Activated T-cell treated with anti-CD3 and anti-CD28 coated beads for 4 hours (primary cell): ENCODE measurements around the gene ADGRA1.
"Not testable (repeated sequence)": the region's sequence is repeated elsewhere in the genome, so short reads cannot be mapped to it uniquely, and the experiment has no call there.

ENCODE experiments used
- DNase-seq: peaks from one replicate; pipeline ENCODE4 v3.0.0-alpha.2; 2020

Gene ADGRA1

DNA sequence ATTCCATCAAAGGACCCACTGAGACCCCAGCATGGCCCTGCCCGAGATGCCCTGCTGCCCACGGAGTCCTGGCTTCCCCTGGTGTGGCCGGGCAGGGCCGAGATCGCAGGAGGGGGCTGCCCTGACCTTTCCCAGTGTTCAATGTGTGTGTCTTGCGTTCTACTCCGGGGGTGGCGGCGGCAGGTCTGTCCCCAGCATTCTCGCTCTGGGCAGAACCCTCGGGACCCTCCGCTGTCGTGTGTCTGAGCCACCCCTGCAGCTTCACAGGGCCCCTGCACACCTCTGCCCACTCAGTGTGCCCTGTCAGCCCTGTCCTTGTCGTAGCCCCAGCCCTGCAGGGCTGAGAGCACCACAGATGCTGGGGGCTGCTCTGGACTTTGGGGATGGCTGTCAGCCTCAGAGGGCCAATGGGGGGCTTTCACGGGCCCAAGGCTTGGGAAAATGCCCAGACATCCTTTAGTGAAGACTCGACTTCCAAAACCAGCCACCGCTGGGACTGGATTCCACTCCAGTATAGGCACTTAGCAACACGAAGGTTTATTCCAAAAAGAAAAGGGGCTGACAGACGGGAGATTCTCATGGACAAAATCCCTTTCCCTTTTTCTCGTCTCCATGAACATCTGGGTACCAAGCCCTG is 42.3 kb downstream of the ADGRA1 start:
- DNase-seq, result no peak

GRCh38 chr10:133130602-133131001 is 42.9 kb downstream of the ADGRA1 start:
- no peak for DNase-seq

DNA sequence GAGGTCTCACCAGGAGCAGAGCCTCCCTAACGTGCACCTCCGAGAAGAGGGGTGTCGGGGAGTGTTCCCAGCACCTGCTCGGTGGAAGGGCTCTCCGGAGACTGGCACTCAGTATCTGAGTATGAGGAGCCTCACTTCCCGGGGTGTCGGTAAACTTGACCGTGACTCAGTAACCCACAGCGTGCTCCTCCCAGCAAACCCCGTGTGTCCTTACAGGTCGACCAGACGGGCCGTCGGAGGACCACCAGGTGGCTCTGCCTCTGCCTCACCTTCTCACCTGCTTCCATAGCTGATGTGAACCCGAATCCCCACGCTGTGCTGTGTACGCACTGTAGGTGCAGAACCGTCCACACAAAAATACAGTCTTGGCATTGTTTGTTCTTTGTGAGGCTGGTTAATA is 43.3 kb downstream of the ADGRA1 start:
- no peak for DNase-seq

DNA sequence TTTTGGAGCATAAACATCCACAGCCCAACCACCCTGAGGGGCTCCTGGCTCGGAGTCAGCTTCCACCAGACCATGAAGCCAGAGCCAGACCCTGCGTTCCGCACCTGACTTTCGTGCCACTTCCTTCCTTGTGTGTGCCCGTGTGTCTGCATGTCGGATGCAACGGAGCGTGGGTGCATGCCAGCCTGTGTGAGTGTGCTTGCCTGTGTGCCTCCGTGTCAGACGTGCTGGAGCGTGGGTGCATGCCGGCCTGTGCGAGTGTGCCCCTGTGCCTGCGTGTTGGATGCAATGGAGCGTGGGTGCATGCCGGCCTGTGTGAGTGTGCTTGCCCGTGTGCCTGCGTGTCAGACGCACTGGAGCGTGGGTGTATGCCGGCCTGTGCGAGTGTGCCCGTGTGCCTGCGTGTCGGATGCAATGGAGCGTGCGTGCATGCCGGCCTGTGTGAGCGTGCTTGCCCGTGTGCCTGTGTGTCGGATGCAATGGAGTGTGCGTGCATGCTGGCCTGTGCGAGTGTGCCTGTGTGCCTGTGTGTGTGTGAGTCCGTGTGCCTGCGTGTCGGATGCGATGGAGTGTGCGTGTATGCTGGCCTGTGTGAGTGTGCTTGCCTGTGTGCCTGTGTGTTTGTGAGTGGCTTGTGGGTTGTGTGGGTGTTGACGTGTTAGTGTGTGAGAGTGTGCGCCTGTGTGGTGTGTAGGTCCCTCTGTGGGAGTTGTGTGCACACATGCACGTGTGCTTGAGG is 44.2 kb downstream of the ADGRA1 start:
- no peak for DNase-seq

DNA sequence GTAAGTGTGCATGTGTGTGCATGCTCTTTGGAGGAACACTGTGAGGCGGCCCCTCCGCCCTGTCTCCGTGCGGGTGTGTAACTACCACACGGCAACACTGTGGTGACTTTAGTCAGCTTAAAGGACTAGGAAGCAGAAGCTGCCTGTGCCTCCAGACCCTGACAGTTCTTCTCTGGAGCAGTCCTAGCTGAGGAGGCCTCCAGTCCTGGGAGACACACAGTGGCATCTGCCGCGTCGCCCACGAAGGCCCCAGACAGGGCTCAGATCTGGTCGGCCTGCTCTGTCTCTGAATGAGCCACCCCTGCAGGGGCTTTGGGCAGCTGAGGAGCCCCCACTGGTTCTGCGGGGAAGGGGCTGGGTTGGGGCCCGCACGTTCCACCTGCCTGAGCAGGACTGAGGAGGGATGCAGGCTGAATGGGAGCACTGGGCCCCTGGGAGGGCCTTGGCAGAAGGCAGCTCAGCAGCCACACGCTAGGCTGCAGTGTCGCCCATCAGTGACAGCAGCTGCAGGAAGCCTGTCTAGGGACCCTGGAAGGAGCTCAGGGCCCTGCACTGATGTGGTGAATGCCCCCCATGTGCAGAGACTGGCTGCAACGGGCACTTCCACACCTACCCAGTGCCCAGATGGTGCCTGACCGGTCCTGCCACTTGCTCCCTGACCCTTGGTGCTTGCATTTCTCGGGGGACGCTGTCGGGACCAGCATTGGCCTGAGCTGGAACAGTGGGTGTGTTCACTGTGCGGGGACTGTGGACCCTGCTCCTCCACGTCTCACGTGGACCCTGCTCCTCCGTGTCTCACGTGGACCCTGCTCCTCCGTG is 45.0 kb downstream of the ADGRA1 start:
- DNase-seq, result no peak

- no peak for DNase-seq
These were observed 45.9 kb downstream of the ADGRA1 start for GRCh38 chr10:133133471-133134231.

GRCh38 chr10:133134411-133135115 is 46.8 kb downstream of the ADGRA1 start:
- DNase-seq, result no peak

- DNase-seq, result no peak
These were observed 47.4 kb downstream of the ADGRA1 start for GRCh38 chr10:133135116-133135465.

GRCh38 chr10:133137486-133138145 is 49.9 kb downstream of the ADGRA1 start:
- not testable (repeated sequence) for DNase-seq

- no peak for DNase-seq
These were observed 51.9 kb downstream of the ADGRA1 start for GRCh38 chr10:133139551-133140065.

- DNase-seq, result no peak
These were observed 52.9 kb downstream of the ADGRA1 start for GRCh38 chr10:133140417-133141143.

GRCh38 chr10:133141144-133141957 is 53.6 kb downstream of the ADGRA1 start:
- no peak for DNase-seq

DNA sequence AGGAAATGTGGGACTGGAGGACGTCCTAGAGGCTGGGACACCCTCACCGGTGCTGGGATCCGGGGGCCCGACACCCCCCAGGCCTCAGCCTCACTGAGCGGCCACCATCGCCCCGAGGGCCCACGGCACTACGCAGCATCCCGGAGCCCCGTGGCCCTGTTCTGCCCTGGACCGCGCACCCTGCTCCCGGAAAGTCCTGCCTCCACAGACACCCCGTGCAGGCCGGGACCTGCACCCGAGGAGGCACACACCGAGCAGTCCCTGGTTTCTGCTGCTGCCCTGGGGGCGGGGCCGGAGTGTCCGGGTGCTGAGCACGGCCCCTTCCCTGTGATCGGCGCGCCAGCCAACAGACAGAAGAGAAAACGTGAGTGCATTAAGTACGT is 54.2 kb downstream of the ADGRA1 start:
- no peak for DNase-seq

GRCh38 chr10:133142523-133143199 is 54.9 kb downstream of the ADGRA1 start:
- DNase-seq, result no peak

DNA sequence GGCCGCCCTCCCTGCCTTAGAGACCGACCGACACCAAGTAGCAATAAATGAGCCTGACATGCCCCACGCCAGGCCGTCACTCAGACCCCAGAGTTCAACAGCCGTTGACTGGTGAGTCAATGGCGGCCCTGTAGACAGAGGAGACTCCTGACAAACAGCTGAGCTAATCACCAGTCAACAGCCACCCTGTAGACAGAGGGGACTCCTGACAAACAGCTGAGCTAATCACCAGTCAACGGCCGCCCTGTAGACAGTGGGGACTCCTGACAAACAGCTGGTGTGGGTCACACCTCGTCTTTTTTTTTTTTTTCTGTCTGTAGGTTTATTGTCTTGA is 55.4 kb downstream of the ADGRA1 start:
- no peak for DNase-seq

GRCh38 chr10:133143546-133143945 is 55.8 kb downstream of the ADGRA1 start:
- DNase-seq, result no peak

DNA sequence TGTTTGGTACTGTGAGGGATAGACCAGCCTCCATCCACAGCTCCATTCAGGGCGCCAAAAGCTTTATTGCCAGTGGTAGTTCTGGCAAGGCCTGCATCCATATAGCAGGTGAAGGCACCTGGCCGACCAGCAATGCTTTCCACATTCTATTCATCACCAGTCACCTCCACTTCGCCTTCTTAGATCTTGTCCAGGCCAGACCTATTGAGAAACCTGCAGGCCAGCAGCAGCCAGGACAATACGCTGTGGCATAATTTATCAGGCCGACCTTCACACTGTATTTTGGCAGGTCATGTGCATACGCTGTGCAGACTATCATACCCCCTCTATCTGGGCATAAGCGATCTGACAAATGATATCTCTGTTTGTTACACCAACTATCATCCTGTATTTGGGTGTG is 57.0 kb downstream of the ADGRA1 start:
- DNase-seq, result no peak

- DNase-seq, result no peak
These were observed 62.5 kb downstream of the ADGRA1 start for GRCh38 chr10:133150226-133150625.

GRCh38 chr10:133150656-133151055 is 62.9 kb downstream of the ADGRA1 start:
- no peak for DNase-seq

GRCh38 chr10:133151071-133151470 is 63.3 kb downstream of the ADGRA1 start:
- not testable (repeated sequence) for DNase-seq
